HG03159 (cell line): Measurements from ENCODE around the gene SAFB.
"Not testable (repeated sequence)": the region's sequence is repeated elsewhere in the genome, so short reads cannot be mapped to it uniquely, and the experiment has no call there.

Experiments
- ATAC-seq: cut with Tn5 transposase; IDR thresholded peaks from one replicate; pipeline ENCODE4 v1.9.1; 2021; ENCODE audit warnings: mild to moderate bottlenecking, moderate library complexity; ENCODE audit not compliant: unreplicated experiment

The SAFB gene

DNA sequence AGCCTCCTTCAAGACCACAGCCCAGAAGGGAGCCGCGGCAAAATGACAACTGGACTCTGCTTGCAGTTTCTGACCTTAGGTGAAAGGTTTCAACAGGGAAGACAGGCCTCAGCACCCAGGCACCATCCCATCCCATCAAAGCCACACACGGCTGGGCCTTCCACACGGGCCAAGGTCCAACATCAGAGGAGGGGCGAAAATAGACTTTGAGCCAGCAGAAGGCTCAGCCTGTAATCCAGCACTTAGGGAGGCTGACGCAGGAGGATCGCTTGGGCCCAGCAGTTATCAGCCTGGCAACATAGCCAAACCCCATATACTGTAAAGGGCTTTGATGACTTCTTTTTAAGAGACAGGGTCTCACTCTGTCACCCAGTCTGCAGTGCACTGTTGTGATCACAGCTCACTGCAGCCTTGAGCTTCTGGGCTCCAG, 28.3 kb upstream of the SAFB start:
- no peak for ATAC-seq

DNA sequence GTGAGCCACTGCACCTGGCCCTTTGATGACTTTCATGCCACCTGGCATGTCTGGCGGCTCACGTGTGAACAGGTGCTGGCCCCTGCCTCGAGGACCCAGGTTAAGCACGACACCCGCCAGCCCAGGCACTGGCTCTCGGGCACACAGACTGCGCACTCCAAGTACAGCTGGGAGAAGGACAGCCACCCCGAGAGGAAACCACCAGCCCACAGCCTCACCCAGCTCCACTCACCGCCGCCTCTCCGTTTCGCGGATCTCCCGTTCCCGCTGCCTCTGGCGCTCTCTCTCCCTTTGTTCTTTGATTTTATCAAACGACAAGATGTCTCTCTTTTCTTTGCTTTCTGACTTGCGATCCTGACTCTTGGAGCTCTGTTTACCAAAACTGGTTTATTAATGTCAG, 27.8 kb upstream of the SAFB start:
- no peak for ATAC-seq

DNA sequence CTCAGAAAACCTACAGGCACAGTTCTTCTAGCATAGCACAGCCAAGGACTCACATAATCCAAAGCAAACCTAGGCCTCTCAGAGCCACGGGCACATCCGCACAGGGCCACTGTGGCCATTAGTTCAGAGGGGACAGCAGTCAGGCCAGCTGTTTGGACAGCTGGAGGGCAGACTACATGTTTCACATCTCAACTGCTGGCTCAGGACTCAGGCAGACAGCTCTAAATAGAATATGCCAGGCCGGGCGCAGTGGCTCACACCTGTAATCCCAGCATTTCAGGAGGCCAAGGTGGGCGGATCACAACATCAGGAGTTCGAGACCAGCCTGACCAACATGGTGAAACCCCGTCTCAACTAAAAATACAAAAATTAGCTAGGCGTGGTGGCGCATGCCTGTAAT, 27.1 kb upstream of the SAFB start:
- ATAC-seq, result no peak

DNA sequence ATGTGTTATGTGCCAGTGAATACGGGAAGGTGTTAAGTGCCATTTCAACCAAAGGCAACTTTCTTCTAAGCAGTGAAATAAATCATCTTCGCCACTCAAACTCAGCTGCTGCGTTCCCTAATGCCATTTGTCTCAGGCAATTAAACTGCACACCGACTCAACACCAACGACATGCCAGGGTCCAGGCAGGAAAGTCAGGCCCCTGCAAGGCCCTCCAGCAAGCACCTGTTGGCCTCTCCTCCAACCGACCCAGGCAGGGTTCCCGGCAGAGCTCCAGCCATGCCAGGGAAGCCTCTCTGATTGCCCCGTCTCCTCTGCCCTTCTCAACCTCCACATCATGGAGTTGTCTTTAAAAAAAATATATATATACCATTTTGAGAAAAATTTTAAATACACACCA, 22.1 kb upstream of the SAFB start:
- ATAC-seq, result no peak

DNA sequence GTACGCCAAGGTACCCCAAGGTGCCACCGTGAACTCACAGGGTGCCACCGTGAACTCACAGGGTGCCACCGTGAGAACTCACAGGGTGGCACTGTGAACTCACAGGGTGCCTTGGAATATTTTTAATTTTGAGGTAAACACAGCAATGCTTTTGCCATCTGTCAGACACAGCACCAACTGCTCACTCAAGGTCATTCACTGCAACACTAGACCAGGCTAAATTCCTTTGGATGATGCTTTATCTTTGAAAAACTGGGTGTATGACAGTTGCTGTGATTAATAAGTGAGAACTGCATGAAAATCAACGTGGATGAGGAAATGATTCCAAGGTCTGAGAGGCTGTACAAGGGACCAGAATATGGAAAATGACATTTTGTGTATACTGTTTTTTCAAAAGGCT, 19.3 kb upstream of the SAFB start:
- ATAC-seq, result no peak

DNA sequence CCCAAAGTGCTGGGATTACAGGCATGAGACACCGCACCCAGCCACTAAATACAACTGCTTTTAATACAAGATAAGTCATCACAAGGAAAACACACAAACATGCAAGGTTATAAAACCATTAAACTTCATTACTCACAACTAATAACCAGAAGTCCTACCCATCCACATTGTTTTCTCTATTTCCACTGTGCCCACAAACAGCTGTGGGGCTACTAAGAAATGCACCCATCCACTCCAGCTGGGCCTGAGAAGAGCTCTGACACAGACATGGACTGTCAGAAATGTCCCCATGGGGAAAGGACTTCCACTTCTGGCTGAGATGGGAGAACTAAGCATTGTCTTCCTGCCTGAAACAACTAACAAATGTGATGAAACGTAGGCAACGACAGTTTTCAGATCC, 17.5 kb upstream of the SAFB start:
- ATAC-seq, result no peak

DNA sequence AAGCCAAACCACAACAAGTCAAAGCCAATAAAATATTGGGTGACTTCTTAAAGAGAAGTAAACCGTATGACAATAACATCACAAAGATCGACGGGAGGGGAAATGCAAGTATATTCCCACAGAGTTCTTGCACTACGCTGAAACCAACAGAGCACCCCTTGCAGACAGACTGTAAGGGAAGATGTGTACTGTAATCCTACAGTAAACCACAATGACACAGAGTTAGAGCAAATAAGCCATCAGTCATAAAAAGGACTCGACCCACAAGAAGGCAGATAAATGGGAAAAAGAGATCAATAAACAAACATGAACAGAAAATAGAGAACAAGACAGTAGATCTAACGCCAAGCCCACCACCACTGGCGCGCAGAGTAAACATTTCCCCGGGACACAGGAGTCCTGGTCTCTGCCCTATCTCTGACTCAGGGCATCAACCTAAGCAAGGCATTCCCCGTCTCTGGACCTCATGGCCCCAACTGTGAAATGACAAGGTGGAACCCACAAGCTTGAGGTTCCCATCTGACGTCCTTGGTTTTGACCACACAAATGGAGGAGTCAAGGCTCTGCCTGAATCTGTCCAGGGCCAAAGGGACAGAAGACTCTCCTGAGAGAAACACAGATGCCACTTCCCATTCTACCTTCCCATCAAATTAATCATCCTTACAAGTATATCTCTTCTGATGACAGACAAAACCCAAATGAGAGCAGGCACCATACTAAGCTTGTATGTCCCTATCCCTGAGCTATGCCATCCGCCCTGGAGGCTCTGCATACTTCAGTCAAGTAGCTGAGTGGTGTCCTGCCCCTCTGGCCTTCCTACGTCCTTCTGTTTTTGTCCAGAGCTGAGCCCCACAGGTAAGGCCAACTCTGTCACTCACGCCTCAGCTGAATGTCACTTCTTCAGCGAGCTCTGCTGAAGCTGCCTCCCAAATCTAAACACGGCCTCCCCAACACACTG, 15.3 kb upstream of the SAFB start:
- no peak for ATAC-seq

DNA sequence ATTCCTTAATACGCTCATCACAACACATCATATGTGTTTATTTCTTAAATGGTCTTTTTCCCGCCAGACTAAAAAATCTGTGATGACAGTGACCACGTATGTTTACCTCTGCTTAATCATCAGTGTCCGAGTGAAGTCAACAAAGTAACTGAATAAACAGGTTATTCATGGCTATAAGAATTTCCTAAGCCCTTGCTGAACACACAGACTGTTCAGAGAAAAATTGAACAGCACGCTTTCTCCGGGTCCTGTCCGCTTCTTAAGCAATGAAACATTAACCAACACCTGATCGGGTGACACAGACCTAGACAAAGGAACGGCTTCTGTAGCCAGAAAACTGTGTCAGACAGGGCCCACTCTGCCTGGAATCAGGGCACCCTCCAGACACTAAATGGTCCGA, 14.6 kb upstream of the SAFB start:
- ATAC-seq, result no peak

DNA sequence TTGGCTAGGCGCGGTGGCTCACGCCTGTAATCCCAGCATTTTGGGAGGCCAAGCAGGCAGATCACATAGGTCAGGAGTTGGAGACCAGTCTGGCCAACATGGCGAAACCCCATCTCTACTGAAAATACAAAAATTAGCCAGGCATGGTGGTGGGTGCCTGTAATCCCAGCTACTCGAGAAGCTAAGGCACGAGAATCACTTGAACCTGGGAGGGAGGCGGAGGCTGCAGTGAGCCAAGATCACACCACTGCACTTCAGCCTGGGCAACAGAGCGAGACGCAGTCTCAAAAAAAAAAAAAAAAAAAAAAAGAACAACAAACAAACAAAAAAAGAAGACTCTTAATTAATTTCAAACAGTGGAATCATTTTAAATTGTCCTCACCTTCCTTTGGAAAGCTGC, 14.1 kb upstream of the SAFB start:
- ATAC-seq, result not testable (repeated sequence)

DNA sequence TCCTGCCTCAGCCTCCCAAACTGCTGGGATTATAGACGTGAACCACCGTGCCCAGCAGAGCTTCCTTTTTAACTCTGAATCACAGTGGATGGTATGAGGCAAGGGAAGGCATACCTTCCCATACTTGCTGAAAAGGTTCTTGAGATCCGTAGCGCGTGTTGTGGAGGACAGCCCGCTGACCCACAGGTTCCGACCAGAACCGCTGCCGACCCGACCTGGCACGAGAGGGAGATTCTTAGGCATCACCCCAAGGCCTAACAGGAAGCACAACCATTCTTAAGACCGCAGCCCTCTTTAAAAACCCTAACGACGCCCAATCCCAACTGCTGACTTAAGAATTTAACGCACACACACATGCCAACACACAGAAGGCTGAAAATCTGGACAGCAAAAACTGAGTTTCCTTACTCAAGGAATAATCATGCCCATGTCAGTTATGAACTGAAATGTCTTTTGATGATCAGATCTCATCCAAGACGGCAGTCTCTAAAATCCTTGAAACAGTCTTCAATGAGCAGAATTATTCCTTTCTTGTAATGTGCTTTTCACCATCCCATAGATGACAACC, 12.9 kb upstream of the SAFB start:
- no peak for ATAC-seq

DNA sequence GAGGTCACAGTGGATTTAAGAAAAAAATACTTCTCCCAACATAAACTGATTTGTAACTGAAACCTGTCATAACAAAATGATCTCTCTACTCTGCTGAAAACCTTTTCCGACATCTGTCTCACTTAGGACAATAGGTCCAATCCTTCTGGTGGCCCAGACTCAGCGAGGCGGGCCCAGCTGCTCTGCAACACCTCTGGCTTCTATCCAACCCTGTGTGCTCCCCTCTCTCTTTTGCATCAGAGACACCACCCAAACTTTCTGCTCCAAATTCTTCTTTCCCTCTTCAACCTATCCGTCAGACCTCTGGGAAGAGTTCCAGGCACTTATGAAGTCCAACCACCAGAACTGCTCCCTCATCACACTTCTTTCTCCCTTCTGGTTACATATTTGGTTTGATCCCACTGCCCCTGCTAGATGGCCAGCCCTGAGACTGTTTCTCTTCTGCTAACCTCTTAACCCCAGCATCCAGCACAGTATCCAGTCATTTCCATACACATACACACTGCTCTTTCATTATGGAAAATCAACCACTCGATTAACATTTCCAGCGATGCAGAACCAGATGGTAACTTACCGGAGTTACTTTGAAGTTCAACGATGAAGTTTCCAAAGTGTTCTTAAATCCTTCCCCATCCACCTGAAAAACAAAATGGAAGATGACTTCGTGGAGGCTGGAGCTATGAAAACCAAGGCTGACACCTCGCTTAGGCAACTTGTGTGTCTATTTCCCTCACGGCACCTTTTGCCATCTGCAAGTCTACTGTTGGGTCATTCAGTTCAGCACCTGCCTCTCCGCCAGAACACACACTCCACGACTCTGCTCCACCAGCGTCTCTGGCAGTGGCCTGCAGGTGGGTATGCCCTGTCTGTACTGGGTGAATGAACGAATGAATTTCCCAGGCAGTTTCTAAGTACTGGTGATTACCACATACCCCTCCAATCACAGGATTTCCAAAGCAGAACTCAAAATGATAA, 9.7 kb upstream of the SAFB start:
- no peak for ATAC-seq

DNA sequence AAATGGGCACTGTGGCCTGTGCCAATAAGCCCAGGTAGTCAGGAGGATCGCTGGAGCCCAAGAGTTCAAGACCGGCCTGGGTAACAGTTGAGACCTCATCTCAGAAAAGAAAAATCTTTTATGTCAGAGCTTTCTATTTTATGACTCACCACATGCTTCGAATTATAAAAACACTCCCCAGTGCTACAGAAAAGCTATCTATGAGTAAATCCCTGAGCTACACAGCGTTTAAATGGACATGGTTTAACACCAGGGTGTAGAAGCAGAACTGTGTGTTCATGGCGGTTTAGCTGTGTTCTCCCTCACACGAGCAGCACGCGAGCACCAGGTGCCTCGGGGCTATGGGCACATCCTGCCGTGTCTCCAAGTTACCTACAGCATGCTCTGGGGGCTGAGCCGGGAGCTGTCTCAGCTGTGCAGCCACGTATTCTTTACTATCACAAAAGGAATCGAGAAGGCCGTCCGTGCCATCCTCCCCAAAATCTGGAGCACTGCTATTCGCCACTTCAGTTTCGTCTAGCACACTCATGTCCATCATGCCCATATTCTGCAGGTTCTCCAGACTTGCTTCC, 7.0 kb upstream of the SAFB start:
- no peak for ATAC-seq

DNA sequence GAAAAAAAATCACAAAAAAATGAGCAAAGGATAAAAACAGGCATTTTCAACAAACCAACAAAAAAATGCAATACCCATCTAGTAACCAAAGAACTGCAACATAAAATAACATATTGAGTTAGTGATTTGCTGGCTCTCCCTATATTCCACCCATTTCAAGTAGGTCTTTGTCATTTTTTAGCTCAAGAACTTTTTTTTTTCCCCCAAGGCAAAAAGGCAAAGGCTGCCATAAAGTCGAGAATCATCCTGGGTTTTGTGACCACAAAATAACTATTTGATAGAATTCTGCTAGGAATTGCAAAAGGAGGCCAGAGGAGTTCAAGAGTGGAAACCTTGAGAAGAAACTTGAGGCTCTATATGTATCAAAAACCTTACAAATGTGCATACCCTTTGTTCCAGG, 5.8 kb upstream of the SAFB start:
- no peak for ATAC-seq

DNA sequence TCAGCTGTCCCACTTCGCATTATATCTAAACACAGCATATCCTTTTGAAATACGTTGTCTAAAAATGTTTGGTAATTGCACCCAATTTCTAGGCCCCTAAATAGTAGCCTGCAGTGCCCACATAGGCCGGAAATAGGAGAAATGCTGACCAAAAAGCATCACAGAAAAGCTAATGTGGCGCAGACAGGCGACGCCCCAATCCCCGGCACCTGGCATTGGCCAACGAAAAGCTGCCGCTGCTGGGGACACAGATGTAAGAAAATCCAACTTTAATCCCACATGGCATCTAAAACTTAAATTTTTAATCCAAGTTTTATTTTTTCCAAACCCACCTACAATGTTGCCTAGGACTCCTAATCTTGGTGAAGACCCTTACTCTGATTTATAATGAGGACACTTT, 4.3 kb upstream of the SAFB start:
- ATAC-seq, result no peak

DNA sequence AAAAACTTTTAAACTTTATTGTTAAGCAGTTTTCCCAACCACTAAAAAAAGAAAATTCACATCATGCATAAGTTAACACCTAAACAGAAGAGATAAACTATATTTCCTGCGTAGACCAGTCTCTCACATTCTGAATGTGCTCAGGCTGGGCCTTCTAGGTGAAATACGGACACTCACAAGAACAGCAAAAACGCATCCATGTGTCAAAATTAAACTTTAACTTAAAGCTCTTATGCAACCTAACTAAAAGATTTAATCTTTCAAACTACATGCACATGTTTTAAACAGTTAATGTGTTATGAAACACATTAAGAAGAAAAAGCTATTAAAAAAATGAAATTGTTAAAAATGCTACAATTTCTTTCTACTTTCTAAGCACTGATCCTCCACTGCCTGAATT, 2.9 kb upstream of the SAFB start:
- no peak for ATAC-seq

DNA sequence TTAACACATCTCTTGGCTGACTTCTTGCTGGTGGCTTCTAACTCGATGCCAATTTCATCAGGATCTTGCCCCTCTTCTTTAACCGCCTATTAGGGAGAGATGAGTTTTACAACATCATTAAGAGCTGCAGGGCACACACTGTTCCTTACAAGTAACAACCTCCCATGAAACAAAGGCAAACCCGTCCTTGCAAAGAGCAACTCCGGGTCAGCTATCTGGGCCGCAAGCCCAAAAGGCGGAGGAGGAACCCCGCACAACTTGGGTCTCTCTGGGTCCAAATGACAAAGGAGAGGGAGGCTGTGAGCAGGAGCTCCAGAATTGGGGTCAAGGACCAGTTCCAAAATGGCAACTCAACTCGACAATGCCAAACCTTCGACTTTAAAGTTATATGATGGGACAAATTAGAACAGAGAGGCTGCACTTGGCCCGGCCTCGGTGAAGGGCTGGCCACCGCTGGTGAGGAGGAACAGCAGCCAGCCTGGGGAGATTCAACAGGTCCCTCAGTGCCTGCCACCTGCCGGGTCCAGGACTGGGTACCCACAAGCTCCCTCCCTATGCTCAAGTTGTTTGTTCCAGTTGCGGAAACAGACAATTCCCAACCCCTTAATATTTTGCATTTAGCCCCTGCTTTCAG, 1.5 kb upstream of the SAFB start:
- ATAC-seq, result no peak

DNA sequence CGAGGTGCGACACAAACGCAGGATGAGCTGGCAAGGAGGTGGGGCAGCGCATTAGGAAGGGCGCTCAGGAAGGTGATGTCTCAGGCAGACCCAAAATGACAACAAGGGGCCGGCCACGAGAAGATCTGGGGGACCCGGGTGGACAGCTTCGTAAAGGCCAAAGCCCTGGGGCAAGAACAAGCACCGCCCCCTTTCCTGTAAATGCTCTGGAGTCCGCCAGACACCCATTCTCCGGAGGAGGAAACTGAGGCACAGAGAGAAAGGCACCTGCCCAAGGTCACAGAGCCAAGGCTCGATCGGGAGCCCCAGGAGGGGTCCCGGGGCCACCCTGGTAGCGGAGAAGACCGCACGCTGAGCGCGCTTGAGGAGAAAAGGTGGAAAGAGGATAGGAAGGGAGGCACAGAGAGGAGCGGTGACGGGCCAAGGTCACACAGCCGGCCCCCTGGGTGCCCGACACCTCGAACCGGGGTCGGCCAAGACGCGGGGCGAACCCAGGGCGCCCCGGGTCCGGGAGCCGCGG, 878 bp upstream of the SAFB start:
- ATAC-seq, result peak; percentile 1

DNA sequence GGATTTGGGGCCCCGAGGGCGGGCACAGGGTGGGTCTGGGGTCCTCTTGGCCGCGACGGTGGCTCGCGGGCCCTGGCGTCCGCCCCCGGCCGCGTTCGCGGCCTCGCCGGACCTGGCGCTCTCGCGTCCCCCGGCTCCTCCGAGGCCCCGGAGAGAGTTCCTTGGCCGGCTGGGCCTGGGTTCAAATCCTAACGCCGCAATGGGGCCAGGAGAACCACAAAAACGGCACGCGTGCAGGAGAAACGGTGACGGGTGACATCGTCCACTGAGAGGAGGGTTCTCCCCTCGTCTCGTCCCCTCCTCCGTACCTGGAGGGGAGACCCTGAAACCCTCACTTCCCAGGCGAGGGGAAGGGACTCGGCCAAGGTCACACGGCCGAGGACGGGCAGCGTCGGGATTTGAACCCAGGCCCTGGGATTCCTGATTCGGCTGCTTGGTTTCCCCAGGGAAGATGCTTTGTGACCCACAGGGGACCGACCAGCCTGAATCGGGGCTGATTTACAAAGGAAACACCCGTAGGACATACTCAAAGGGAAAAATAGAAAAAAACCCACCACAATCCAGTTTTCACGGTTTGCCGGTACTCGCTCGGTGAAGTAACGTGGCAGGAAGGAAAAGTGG, 624 bp downstream of the SAFB start:
- ATAC-seq, result no peak

DNA sequence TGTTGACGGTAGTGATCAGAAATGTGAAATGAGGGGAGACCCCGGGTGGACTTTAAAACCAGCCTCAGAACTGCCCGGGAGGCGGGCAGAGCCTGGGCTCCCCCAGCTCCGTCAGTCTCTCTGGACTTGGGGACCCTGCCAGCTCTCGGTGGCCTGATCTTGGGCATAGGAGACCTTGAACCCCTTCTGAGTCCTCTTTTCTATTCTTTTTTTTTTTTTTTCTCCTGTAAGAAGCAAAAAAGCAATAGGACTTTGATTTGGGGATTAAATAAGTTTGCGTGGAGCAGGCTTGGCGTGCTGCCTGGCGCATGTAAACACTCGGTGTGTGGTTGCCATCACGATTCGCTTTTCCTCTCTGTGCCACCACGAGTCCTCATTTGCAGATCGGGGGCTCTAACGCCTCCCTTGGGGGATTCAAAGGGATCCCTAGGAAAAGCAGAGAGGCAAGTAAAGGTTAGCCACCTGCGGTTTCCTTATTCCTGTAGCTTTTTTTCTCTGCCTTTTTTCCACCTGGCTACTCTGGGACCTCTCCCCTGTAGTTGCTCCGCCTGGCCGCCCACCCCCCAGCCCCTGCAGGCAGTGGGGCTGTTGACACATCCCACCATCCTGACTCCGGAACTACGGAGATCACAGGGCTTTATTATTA, 1.3 kb downstream of the SAFB start:
- no peak for ATAC-seq
